ENCODE results near the gene TTPAL.

Gene TTPAL

GRCh38 chr20:44475694-44476560 lies at the start of gene TTPAL:
Gene TTPAL, plus strand, starts transcription at chr20:44475874. Its CDS starts 4,126 bp downstream, at chr20:44480000.
- peak; percentile 86 for DNase-seq (ENCODE audit: low read depth)

GRCh38 chr20:44425923-44426322 lies 49.8 kb upstream of the TTPAL start:
- no peak for DNase-seq (ENCODE audit: low read depth)

GRCh38 chr20:44426879-44427790 lies 48.5 kb upstream of the TTPAL start:
- DNase-seq (ENCODE audit: low read depth): no peak

GRCh38 chr20:44427804-44428173 lies 47.9 kb upstream of the TTPAL start:
- DNase-seq (ENCODE audit: low read depth): no peak

- DNase-seq (ENCODE audit: low read depth): no peak
Observed at GRCh38 chr20:44428174-44429016, 47.3 kb upstream of the TTPAL start.

- DNase-seq (ENCODE audit: low read depth): no peak
Observed at GRCh38 chr20:44429017-44429339, 46.7 kb upstream of the TTPAL start.

GRCh38 chr20:44429419-44430269 lies 46.0 kb upstream of the TTPAL start:
- no peak for DNase-seq (ENCODE audit: low read depth)

- no peak for DNase-seq (ENCODE audit: low read depth)
Observed at GRCh38 chr20:44430270-44431065, 45.2 kb upstream of the TTPAL start.

- no peak for DNase-seq (ENCODE audit: low read depth)
Observed at GRCh38 chr20:44431118-44431501, 44.6 kb upstream of the TTPAL start.

GRCh38 chr20:44431502-44432234 lies 44.0 kb upstream of the TTPAL start:
- no peak for DNase-seq (ENCODE audit: low read depth)

- DNase-seq (ENCODE audit: low read depth): no peak
Observed at GRCh38 chr20:44432618-44433577, 42.8 kb upstream of the TTPAL start.

- no peak for DNase-seq (ENCODE audit: low read depth)
Observed at GRCh38 chr20:44433751-44434538, 41.7 kb upstream of the TTPAL start.

- no peak for DNase-seq (ENCODE audit: low read depth)
Observed at GRCh38 chr20:44435630-44436335, 39.9 kb upstream of the TTPAL start.

- DNase-seq (ENCODE audit: low read depth): no peak
Observed at GRCh38 chr20:44436393-44436792, 39.3 kb upstream of the TTPAL start.

GRCh38 chr20:44437497-44437896 lies 38.2 kb upstream of the TTPAL start:
- DNase-seq (ENCODE audit: low read depth): no peak

- no peak for DNase-seq (ENCODE audit: low read depth)
Observed at GRCh38 chr20:44438782-44439181, 36.9 kb upstream of the TTPAL start.

- no peak for DNase-seq (ENCODE audit: low read depth)
Observed at GRCh38 chr20:44439318-44439717, 36.4 kb upstream of the TTPAL start.

Measured in stimulated activated CD8-positive, alpha-beta memory T cell treated with anti-CD3 and anti-CD28 coated beads, Interleukin-4, amount 100 ng/mL, for 24 hours (primary cell).